GM18511 (cell line): ENCODE measurements around the gene PTH1R.

Experiments
- ATAC-seq: cut with Tn5 transposase; IDR thresholded peaks from one replicate; pipeline ENCODE4 v1.9.1; 2021; ENCODE audit warnings: mild to moderate bottlenecking, moderate library complexity; ENCODE audit not compliant: unreplicated experiment

The PTH1R gene

DNA sequence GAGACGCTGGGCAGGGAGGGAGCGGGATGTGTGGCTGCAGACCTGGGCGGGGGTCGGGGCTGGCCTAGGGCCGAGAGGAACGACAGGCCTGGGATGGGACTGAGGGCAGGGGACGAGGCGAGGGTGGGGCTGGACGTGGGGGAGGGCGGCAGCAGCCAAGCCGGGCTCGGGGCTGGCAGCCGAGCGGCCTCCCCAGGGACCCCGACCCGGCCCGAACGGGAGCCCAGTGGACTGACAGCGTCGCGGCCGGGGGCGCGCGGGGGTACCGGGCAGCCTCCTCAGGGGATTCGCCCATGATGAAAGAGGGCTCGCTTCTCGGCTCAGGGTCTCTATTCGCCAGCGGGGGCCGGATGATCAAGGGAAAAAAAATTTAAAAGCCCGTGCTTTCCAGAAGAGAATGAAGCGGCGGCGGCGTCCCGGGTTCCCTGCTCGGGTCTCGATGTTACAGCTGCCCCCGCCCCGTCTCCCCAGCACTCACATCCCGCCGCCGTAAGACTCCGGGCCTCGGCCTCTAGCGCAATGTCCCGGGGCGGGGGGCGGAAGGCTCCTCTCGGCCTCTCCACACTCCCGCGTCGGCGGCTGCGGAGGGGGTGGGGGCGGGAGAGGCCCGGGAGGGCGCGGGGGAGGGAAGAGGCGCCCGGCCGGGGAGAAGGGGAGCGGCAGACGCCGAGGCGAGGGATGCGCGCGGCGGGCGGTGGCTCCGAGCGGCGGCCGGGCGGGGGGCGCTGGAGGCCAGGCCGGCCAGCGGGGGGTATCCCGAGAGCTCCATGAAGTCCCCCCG lies 4.3 kb downstream of the PTH1R start:
- ATAC-seq, result no peak

DNA sequence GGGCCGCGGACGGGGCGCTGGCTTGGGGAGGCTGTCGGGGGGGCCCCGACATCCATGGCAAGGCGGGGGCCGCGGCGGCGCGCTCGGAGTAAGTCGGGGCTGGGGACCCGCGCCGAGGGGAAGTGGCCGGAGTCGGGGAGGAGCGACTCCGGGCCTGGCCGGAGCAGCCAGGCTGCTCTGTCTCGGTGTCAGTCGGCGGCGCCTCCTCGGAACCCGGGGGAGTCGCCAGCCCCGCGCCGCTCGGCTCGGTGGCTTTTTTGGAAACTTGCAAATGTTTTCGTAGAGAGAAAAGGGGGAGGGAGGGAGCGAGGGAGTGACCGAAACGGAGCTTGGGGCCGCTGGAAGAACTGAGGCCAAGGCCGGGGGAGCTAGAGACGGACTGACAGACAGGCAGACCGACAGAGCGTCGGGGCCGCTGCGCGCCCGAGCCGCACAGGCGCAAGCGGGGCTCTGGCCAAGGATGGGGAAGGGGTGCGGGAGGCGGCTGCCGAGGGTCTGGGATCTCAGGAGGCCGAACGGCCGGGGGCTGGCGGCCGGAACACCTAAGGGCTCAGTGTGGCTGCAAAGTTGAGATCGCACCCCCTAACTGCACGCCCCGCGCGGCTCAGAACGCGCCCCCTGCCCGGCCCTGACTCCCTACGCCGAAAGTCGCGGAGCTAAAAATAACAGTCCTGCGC lies 5.0 kb downstream of the PTH1R start:
- no peak for ATAC-seq

DNA sequence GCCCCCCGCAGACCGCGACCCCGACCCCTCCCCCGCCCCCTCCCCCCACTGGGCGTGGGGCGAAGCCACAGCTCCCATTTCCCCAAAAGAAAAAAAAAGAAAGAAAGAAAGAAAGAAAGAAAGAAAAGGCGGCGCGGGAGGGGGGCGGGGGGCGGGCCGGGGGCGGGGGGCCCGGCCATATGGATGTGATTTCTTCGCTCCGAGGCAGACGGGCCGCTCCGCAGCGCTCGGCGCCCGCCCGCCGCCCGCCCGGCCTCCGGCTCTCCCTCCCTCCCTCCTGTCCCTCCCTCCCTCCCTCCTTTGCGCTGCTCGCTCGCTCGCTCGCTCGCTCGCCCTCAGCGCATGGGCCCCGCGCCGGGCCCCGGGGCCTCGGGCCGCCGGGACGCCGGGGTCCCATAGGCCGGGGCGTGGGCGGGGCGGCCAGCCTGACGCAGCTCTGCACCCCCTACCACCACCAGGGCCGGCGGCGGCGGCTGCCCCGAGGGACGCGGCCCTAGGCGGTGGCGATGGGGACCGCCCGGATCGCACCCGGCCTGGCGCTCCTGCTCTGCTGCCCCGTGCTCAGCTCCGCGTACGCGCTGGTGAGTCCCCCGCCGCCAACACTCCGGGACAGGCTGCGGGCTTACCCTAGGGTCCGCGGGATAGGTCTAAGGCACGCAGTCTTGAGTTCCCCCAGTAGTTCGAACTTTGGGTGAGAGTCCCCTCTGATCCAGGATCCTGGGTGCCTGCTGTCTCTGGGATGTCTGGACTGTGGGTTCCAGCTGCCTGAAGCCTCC lies 5.7 kb downstream of the PTH1R start:
- no peak for ATAC-seq

DNA sequence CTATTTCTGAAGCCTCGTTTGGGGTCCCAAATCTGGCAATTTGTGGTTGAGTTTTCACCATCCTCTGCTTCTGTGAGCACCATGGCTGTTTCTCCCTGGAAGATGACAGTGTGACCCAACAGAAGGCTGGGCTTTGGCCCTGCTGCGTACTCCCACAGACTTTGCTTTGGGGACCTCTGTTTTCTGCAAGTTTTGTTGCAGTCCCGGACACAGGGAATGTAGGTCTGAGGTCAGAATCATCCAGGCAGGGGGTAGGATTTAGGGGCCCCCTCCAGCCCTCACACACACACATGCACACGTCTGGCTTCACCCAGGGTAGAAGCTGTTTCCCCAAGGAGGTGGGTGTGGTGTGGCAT lies 6.3 kb downstream of the PTH1R start:
- ATAC-seq, result no peak

DNA sequence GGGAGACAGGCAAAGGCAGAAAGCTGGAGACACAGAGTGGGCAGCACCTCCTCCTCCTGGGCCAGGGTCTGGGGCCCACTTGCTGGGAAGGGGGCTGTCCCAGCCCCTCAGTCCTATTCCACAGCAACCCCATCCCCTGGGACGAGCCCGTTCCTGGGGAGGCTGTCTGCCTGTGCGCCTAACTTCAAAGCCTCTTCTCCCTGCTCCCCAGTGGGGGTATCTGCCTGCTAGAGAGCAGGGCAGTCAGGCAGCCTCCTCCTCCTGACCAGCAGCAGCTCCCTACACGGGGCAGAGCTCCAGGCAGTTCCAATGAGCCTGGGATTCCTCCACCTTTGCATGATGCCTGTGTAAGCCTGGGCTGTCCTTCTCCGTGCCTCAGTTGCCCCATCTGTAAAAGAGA lies 6.9 kb downstream of the PTH1R start:
- ATAC-seq, result no peak

DNA sequence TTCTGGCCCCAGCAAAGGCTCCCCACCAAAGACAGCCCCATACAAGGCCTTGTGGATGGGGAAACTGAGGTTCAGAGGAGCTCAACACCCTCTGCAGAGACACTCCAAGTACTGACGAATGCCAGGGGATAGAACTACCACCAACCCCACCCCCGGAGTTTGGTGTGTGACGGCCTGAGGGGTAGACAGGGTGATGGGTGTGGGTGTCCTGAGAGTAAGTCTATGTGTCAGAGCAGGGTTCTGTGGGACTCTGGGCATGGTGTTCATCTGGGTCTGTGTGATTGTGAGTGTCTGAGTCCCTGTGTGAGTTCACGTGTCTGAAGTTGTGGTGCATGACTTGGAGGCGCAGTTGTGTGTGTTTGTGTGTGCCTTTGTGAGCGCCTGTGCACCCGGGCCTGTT lies 7.4 kb downstream of the PTH1R start:
- ATAC-seq, result no peak

- ATAC-seq, result no peak
These were observed 8.1 kb downstream of the PTH1R start for GRCh38 chr3:46885612-46886011.

GRCh38 chr3:46887980-46888494 lies 10.5 kb downstream of the PTH1R start:
- no peak for ATAC-seq

GRCh38 chr3:46888705-46889104 lies 11.2 kb downstream of the PTH1R start:
- no peak for ATAC-seq

DNA sequence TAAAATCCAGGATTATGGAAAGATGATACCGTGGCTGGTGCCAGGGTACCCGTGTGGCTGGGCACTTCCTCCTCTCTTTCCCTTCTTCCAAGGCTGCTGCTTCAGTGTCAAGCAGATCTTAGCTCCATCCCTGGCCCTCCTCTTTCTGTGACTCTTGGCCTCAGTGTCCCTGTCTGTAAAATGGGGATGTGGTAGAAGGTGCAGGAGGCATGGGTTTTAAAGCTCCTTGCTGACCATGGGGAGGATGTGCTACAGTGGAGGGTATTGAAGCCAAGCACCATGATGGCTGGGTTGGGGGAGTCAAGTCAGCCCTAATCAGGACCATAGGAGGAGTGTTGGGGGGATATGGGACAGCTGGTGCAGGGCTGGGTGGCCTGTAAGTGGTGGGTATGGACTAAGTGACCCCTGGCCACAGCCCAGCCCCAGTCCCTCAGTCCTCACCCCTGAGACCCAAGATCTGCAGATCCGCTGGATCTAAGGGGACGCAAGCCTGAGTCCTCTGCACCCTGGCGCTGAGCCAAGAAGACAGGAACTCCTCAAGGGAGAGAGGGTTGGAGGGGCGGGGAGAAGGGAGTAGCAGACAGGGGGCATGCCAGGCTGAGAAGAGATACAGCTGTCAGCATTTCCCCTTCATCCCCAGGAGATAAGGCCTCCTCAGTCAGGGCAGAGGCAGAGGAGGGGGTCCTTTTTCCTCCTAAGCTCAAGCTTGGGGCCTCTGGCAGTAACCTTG lies 12.0 kb downstream of the PTH1R start:
- ATAC-seq, result no peak

- ATAC-seq, result no peak
These were observed 12.6 kb downstream of the PTH1R start for GRCh38 chr3:46890132-46890531.

- ATAC-seq, result no peak
These were observed 13.6 kb downstream of the PTH1R start for GRCh38 chr3:46891132-46891531.

GRCh38 chr3:46892285-46893145 lies 15.0 kb downstream of the PTH1R start:
- ATAC-seq, result peak; percentile 50

- no peak for ATAC-seq
These were observed 15.7 kb downstream of the PTH1R start for GRCh38 chr3:46893146-46893748.

DNA sequence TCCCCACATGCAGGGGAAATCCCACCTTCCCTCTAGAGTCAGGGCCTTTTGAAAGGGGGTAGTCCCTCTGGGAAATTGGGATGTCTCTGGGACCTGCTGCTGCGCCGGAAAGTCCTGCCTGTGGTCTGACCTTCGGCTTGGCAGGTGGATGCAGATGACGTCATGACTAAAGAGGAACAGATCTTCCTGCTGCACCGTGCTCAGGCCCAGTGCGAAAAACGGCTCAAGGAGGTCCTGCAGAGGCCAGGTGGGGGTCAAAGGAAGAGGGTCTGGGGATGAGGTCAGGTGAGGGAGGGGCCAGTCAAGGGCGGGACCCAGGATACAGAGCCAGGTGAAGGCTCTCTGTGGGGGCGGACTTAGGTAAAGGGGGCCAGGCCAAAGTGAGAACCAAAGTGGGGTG lies 16.2 kb downstream of the PTH1R start:
- ATAC-seq, result no peak

DNA sequence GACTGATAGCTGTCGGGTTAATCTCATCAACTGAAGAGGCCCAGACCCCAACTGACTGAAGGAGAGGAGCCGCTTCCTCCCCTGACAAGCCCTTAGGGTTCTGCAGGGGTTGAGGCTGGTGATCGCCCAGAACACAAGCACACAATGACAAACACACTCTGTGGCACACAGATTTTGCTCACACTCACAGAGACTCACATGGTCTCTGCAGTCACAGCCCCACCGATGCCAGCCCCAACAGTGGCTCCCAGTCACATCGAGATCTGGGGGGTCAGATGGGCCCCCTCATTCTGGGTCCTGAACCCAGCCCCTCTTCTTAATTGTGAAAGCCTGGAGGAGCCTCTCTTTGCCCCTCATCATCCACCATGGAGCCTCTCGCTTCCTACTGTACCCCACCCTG lies 16.7 kb downstream of the PTH1R start:
- ATAC-seq, result no peak

GRCh38 chr3:46895204-46895660 lies 17.7 kb downstream of the PTH1R start:
- no peak for ATAC-seq

GRCh38 chr3:46895761-46896160 lies 18.2 kb downstream of the PTH1R start:
- ATAC-seq, result no peak

DNA sequence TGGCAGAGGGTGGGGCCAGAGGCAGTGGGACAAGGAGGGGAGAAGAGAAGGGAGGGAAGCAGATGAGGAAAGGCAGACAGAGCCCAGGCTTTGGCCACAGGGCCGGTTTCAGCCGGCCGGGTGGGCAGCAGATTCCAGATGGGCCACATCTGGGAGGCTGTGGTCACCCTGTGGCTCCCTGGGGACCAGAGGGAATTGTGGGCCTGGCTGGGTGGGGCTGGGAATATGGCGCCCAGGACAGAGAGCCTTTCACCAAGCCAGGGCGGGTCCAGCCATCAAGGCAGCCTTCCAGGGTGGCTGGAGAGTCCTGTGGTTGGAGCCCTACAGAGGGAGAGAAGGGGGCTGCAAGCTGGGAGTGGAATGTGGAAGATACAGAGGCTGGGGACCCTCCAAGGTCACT lies 18.9 kb downstream of the PTH1R start:
- no peak for ATAC-seq

DNA sequence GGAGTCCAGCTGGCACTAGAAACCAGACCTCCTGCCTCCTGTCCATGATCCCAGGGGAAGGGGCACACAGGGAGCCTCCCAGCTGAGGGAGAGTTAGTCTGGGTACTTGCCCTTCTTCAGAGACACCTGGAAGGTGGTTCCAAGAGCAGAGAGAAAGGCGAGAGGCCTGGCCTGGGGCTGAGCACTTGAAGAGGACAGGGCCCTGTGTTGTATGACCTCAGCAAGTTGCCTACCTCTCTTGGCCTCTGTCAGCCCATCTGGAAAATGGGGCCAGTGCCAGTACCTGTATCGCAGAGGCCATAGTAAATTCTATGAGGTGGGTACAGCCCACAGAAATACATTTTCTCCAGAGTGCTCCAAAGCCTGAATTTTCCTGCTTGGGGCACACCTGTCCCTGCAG lies 19.5 kb downstream of the PTH1R start:
- ATAC-seq, result no peak
